ENCODE data around the gene GPRASP2.

Gene GPRASP2

DNA sequence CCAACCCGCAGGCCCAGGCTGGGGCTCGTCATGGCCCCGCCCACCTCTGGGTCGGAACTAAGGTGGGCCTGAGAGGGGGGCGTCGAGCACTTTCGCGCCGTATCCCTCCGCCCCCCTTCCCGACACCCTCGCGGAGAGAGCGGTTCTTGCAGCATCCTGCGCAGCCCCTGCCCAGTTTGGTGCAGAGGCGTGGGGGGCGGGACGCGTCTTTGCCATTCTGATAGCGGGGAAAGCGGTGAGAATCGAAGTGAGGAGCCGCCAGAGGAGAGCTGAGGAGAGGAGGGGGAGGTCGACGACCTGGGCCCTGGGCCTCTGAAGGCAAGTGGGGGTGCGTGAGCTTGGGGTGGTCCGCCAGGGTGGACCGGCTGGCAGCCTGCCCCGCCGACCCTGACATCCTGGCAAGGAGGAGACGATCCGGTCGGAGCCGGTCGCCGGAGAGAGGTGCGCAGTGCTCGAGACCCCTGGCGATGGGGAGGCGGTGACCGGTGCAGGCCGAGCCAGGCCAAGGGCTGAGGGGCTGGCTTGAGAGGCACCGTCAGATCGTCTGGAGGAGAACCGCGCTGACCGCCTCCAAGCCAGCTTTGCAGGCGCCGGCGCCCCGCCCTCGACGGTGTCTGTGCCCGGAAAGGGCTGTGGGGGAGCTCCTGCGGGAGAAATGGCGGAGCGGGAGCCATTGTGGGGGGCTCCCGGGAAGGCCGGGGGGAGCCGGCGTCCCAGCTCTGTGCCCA is 33.8 kb downstream of the GPRASP2 start:
- DNase-seq: peak; percentile 21 to 29

DNA sequence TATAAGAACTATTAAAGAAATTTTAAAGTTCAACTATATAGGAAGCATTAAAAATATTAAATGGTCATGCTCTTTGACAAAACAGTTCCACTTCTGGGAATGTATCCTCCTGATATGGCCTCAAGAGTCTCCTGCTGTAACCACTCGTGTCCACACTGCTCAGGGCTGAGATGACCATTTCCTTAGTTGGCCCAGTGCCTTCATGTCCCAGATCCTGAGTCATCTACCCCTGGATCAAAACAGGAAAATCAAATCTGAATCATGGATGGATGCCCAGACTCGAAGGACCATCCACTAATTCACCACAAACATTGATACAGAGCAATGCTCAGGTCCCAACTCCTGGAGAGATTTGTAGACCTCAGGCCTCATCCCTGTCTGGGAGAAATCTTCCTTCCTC is 53.0 kb downstream of the GPRASP2 start:
- DNase-seq: no peak

DNA sequence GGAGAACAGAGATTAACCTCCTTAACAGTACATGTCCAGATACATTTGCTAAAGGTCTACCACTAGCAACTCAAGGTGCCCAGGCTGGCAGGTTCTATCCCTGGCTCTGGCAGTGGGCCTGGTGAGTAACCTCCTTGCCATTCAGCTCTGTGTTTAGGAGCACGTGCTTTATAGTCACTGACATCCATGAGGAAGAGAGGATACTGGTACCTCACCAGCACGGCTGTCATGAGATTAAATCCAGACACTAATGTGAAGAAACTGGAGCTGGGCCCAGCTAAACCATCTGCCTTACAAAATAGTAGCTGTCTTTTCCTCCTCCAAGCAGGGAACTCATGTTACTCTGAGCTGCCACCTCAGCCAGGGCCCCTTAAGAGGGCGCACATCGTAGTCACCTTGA is 53.6 kb downstream of the GPRASP2 start:
- DNase-seq: no peak

DNA sequence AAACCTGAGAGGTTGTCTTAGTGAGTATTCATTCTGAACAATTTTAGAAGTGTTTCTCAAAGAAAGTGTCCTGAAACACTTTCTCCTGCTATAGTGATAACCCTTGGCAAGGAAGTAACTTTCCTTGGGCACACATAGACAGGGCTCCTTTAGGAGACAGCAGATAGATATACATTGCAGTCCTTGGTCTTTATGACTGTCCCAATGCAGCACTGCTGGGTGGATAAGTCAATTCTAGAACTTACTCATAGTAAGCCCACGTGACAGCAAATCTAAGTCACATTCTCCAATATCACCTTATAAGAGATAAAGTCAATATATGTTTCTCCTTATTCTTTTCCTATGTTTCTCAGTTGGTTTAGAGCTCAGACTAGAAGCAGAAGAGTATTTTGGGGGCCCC is 55.0 kb downstream of the GPRASP2 start:
- no peak for DNase-seq
